Fibroblast of villous mesenchyme (primary cell): ENCODE data around the gene HERC3. TPM values are rescaled to one million over a fixed set of nuclear protein-coding genes. Genes with fewer than 3 reads are reported as not detected.

Experiments used
- DNase-seq: peaks from one replicate; pipeline ENCODE4 v3.0.0-alpha.2; 2010; ENCODE audit warnings: low read depth
- H3K4me3 ChIP-seq: 2 replicates; pipeline ENCODE4 v1.5.1; 2011; ENCODE audit warnings: low read depth, mild to moderate bottlenecking, low read length
- CTCF ChIP-seq: IDR thresholded peaks from 2 replicates; pipeline ENCODE4 v1.5.1; 2012; ENCODE audit warnings: low read depth, mild to moderate bottlenecking, low read length; ENCODE audit not compliant: insufficient read depth
- total RNA-seq: library from RNA; depleted of rRNA; stranded (reverse); fragments of >200 nt; gene quantifications from 2 replicates; pipeline ENCODE4 v1.2.3, GENCODE V29; 2012

The HERC3 gene
- total RNA-seq, 1 donor, result 28.5 TPM

GRCh38 chr4:88653371-88653946, 61.2 kb downstream of the HERC3 start:
- H3K4me3 ChIP-seq, result no peak overlapping the region
- TF ChIP-seq CTCF, result no peak
- no peak for DNase-seq

- no peak for DNase-seq
- TF ChIP-seq CTCF, result no peak
- H3K4me3 ChIP-seq, result no peak overlapping the region
These were observed 62.9 kb downstream of the HERC3 start for GRCh38 chr4:88655226-88655625.

GRCh38 chr4:88659055-88659889, 67.0 kb downstream of the HERC3 start:
- peak; percentile 85 for TF ChIP-seq CTCF
- DNase-seq, result peak; percentile 81
- no peak overlapping the region for H3K4me3 ChIP-seq

- H3K4me3 ChIP-seq, result no peak overlapping the region
- DNase-seq, result no peak
- no peak for TF ChIP-seq CTCF
These were observed 67.6 kb downstream of the HERC3 start for GRCh38 chr4:88659890-88660208.

- H3K4me3 ChIP-seq, result no peak overlapping the region
- TF ChIP-seq CTCF, result no peak
- peak; percentile 90 for DNase-seq
These were observed 68.4 kb downstream of the HERC3 start for GRCh38 chr4:88660446-88661294.

- TF ChIP-seq CTCF, result no peak
- DNase-seq, result peak; percentile 97
- no peak overlapping the region for H3K4me3 ChIP-seq
These were observed 69.5 kb downstream of the HERC3 start for GRCh38 chr4:88661739-88662138.
